Heart left ventricle (tissue), 16 donors: ENCODE data around the gene CLECL1. TPM values are rescaled to one million over a fixed set of nuclear protein-coding genes. Genes with fewer than 3 reads are reported as not detected.
A peak's percentile ranks its signal among the peaks of the same experiment; 100 is the strongest.

Experiments used
- ATAC-seq, 4 donors: fragments of 200-7000 bp; cut with Tn5 transposase; one replicate each; pipeline ENCODE4 v1.9.1; 2020 to 2022; ENCODE audit warnings: moderate library complexity in 4 of 4, mild to moderate bottlenecking in 3 of 4, moderate number of reproducible peaks in 1 of 4
- DNase-seq, 5 donors: peaks; one replicate each; pipeline ENCODE4 v3.0.0-alpha.2; 2020
- H3K27ac ChIP-seq, 12 donors: fragments of 200-600 bp; sonication (generic) in 4 of 12; one replicate each; pipeline versions ENCODE4 v1.5.0 to v1.8.0; 2016 to 2022; ENCODE audit warnings: mild to moderate bottlenecking in 2 of 12
- H3K27me3 ChIP-seq, 9 donors: fragments of 200-600 bp; sonication (generic) in 2 of 9; one replicate each; pipeline versions ENCODE4 v1.5.1 to v1.8.0; 2016 to 2022; ENCODE audit warnings: mild to moderate bottlenecking in 3 of 9
- H3K36me3 ChIP-seq, 9 donors: fragments of 200-600 bp; sonication (generic) in 2 of 9; one replicate each; pipeline versions ENCODE4 v1.5.0 to v1.8.0; 2018 to 2022; ENCODE audit warnings: mild to moderate bottlenecking in 2 of 9
- H3K4me1 ChIP-seq, 12 donors: fragments of 200-600 bp; sonication (generic) in 4 of 12; one replicate each; pipeline versions ENCODE4 v1.5.0 to v1.8.0; 2016 to 2022; ENCODE audit warnings: mild to moderate bottlenecking in 3 of 12
- H3K4me3 ChIP-seq, 12 donors: fragments of 200-600 bp; sonication (generic) in 4 of 12; one replicate each; pipeline versions ENCODE4 v1.5.0 to v1.8.0; 2017 to 2022; ENCODE audit warnings: mild to moderate bottlenecking in 9 of 12, moderate library complexity in 4 of 12
- H3K9me3 ChIP-seq, 12 donors: fragments of 200-600 bp; sonication (generic) in 4 of 12; one replicate each; pipeline versions ENCODE4 v1.5.0 to v1.8.0; 2016 to 2022; ENCODE audit warnings: mild to moderate bottlenecking in 1 of 12
- POLR2A ChIP-seq, 2 donors: fragments of 450-650 bp; IDR thresholded peaks; one replicate each; pipeline ENCODE4 v1.6.1; 2017; ENCODE audit warnings: antibody characterized with exemption in 2 of 2, mild to moderate bottlenecking in 2 of 2, moderate library complexity in 2 of 2
- WGBS, 4 donors: extraction: QIAGEN DNeasy Blood & Tissue Kit in 2 of 4; methylation state at CpG; one replicate each; pipeline versions ENCODE4 v1.1.5 to v1.1.7; 2013 to 2018; 5-methylcytosine and 5-hydroxymethylcytosine counted together
- intact Hi-C, 10 donors: fragments of 100-400 bp; cut with DNase I; formaldehyde crosslinking; loops; one replicate each; pipeline versions ENCODE4 v1.11.1 to v1.14.2; 2022
- polyA plus RNA-seq, 2 donors: library from polyadenylated mRNA; stranded (reverse); fragments of 200-250 nt; gene quantifications; one replicate each; pipeline ENCODE4 v1.2.3, GENCODE V29; 2013
- total RNA-seq, 9 donors: library from RNA; depleted of rRNA in 2 of 9; stranded (reverse); fragments of >200 nt in 2 of 9; fragmentation: NEBNext Ultra II Directional in 3 of 9; extraction: Animal tissue kit (Norgen Biotek cat#: 25700) in 3 of 9; gene quantifications; one replicate each; pipeline versions ENCODE4 v1.1.0 to v1.2.4, GENCODE V29; 2016 to 2023
- TF ChIP-seq, protein P1 (sequence below), 12 donors: fragments of 200-600 bp; sonication (generic) in 4 of 12; IDR thresholded peaks; one replicate each; pipeline versions ENCODE4 v1.5.0 to v1.8.0; 2018 to 2022; ENCODE audit warnings: antibody characterized with exemption in 12 of 12, mild to moderate bottlenecking in 5 of 12
- donor health status: ischemic (EF 13 %, LVEDD 7.1; RV severe dilation, severe dysfunction).
- donor health status: healthy with polysubstance abuse.
- donor health status: DM: no; HTN: yes; CAD: no.
- donor health status: DM: no; HTN: no; CAD: no.
- donor health status: ischemic (EF 25% LVEDD 6.9; RV normal size, moderate dysfunction).
- donor health status: ischemic (EF 25% LVEDD 5.7; RV mildly dilated, moderate dysfunction).
- donor health status: healthy.
- donor health status: DM: yes; HTN: yes; CAD: no.
- donor health status: ischemic (EF 35%, LVEDD 5.7; RV mildly dilated, moderate dysfunction).
- donor health status: nonischemic (EF 11% LVEDD 7.7; RV severe dilation, severe dysfunction).
- donor health status: DM: yes; HTN: yes; CAD: no.
- donor health status: PGD.
- donor health status: ischemic (EF 29% LVEDD 5.4; RV normal size, mild dysfunction).
- donor health status: nonischemic (EF 23%, LVEDD 6.1; RV moderate dilation, normal function).

Gene CLECL1
- total and polyA plus RNA-seq, 11 donors: 0.93 to 4.6 TPM; not detected in 9

GRCh38 chr12:9752145-9752933 lies 19.4 kb upstream of the CLECL1 start:
- H3K27ac ChIP-seq: no peak overlapping the region
- H3K4me1 ChIP-seq: peaks cover 0 to 14% (median 0%) of the 10 kb centered on the region in 12 donors
- intact Hi-C loops: loop anchor here in 7 of 10 donors (5.0 kb wide), 5 partner anchors 45 to 390 kb away; no protein-coding TSS in a partner anchor
- ATAC-seq: no peak
- H3K27me3 ChIP-seq: no peaks in the 10 kb centered on the region
- H3K9me3 ChIP-seq: no peaks in the 10 kb centered on the region
- TF ChIP-seq POLR2A (IDR thresholded peaks at IDR 0.05): no peak
- TF ChIP-seq, protein P1, sequence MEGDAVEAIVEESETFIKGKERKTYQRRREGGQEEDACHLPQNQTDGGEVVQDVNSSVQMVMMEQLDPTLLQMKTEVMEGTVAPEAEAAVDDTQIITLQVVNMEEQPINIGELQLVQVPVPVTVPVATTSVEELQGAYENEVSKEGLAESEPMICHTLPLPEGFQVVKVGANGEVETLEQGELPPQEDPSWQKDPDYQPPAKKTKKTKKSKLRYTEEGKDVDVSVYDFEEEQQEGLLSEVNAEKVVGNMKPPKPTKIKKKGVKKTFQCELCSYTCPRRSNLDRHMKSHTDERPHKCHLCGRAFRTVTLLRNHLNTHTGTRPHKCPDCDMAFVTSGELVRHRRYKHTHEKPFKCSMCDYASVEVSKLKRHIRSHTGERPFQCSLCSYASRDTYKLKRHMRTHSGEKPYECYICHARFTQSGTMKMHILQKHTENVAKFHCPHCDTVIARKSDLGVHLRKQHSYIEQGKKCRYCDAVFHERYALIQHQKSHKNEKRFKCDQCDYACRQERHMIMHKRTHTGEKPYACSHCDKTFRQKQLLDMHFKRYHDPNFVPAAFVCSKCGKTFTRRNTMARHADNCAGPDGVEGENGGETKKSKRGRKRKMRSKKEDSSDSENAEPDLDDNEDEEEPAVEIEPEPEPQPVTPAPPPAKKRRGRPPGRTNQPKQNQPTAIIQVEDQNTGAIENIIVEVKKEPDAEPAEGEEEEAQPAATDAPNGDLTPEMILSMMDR (IDR thresholded peaks at IDR 0.05): no peak
- DNase-seq: no peak
- H3K4me3 ChIP-seq: no peak overlapping the region
- 94 to 96% (median 96%) methylated on average over 2 of the region's 2 CpGs for WGBS, 4 donors
- H3K36me3 ChIP-seq: peaks cover 0 to 14% (median 0%) of the 10 kb centered on the region in 9 donors

GRCh38 chr12:9751204-9752144 lies 18.6 kb upstream of the CLECL1 start:
- Histone ChIP-seq H3K4me1 (peaks cover 0 to 14% (median 0%) of the 10 kb centered on the region in 12 donors), H3K36me3 (peaks cover 0 to 14% (median 0%) of the 10 kb centered on the region in 9 donors), H3K27me3 (no peaks in the 10 kb centered on the region), H3K9me3 (no peaks in the 10 kb centered on the region), H3K4me3 (peak overlapping the region in 7 of 12 donors; percentile 10 to 29 (median 22)), H3K27ac (no peak overlapping the region)
- 56 to 58% (median 57%) methylated on average over 9 of the region's 9 CpGs for WGBS, 4 donors
- DNase-seq (no peak), ATAC-seq (peak in 2 of 4 donors; percentile 66 to 83)
- TF ChIP-seq, protein P1 (IDR thresholded peaks at IDR 0.05): peak in 3 of 12 donors; percentile 2 to 63 (median 22)
- no peak for TF ChIP-seq POLR2A (IDR thresholded peaks at IDR 0.05)
- intact Hi-C loops: loop anchor here in 9 of 10 donors (2.0 to 5.0 kb wide), 8 partner anchors 46 to 391 kb away; no protein-coding TSS in a partner anchor

DNA sequence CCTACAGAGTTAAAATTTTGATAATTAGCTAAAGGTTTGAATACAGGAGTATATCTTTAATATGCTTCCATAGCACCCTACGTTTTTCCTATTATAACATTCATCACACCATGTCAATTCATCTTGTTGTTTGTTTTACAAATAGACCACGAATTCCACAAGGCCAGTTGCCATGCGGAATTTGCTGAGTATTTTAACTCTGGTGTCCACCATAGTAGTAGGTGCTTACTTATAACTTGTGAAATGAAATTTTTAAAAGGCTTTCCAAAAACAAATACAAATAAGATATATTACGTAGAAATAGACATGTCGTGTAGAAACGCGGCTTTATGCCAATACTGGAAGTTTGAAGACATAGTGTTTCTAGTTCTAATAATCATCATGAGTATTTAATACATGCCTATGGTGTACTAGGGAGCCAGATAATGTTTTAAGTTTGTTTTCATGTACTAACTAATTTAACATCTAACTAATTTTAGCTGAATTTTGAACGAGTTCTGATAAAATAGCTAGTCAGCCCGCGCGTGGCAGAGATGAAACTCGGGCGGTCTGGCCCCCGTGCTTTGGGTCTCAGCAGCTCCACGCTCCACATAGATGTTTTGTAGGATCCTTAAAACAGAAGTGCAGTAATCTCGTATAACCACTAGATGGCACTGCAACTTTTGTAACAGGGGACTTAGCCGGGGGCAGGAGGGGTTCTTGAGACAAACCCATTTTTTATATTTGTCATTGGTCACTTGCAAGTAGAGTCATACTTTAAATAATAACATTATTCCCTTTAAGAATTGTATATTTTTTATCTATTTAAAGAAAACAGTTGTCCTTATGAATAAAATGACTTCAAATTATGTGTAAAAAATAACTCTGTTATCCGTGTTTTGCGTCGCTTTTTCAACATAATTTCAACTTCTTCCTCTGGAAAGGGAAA lies 17.6 kb upstream of the CLECL1 start:
- ATAC-seq (peak in 3 of 4 donors; percentile 70 to 95 (median 88)), DNase-seq (peak in 3 of 5 donors; percentile 29 to 51 (median 34))
- Histone ChIP-seq H3K9me3 (no peaks in the 10 kb centered on the region), H3K27me3 (no peaks in the 10 kb centered on the region), H3K36me3 (peaks cover 0 to 14% (median 0%) of the 10 kb centered on the region in 9 donors), H3K4me1 (peaks cover 0 to 14% (median 0%) of the 10 kb centered on the region in 12 donors), H3K4me3 (peak overlapping the region in 7 of 12 donors; percentile 10 to 29 (median 22)), H3K27ac (no peak overlapping the region)
- intact Hi-C loops: loop anchor here in 9 of 10 donors (2.0 to 5.0 kb wide), 8 partner anchors 47 to 392 kb away; no protein-coding TSS in a partner anchor
- TF ChIP-seq, protein P1 (IDR thresholded peaks at IDR 0.05): peak; percentile 78 to 90 (median 84)
- no peak for TF ChIP-seq POLR2A (IDR thresholded peaks at IDR 0.05)
- WGBS, 4 donors: 19 to 23% (median 20%) methylated on average over 20 of the region's 20 CpGs
